H9 (cell line): Measurements from ENCODE around the gene ENKUR. TPM values are rescaled to one million over a fixed set of nuclear protein-coding genes. Genes with fewer than 3 reads are reported as not detected.

Experiments used
- DNase-seq: peaks from one replicate; pipeline ENCODE4 v3.0.0-alpha.2; 2017
- H2AFZ ChIP-seq: one replicate; pipeline ENCODE4 v1.6.1; 2013; ENCODE audit warnings: mild to moderate bottlenecking, low read length, control low read depth, moderate library complexity
- H2AK5ac ChIP-seq: 2 replicates; pipeline ENCODE4 v1.6.1; 2013; ENCODE audit warnings: low read length, control low read depth, mixed read lengths; ENCODE audit not compliant: insufficient read length
- H2BK120ac ChIP-seq: one replicate; pipeline ENCODE4 v1.6.1; 2013; ENCODE audit warnings: low read depth, mild to moderate bottlenecking, low read length, control low read depth, inconsistent platforms; ENCODE audit not compliant: poor library complexity, severe bottlenecking
- H2BK12ac ChIP-seq: 2 replicates; pipeline ENCODE4 v1.6.1; 2013; ENCODE audit warnings: low read length, control low read depth, mixed read lengths, low read depth; ENCODE audit not compliant: insufficient read length
- H2BK15ac ChIP-seq: 2 replicates; pipeline ENCODE4 v1.6.1; 2013; ENCODE audit warnings: low read depth, low read length, control low read depth
- H2BK20ac ChIP-seq: one replicate; pipeline ENCODE4 v1.6.1; 2013; ENCODE audit warnings: low read depth, mild to moderate bottlenecking, low read length, control low read depth, inconsistent platforms; ENCODE audit not compliant: poor library complexity, severe bottlenecking
- H2BK5ac ChIP-seq: 2 replicates; pipeline ENCODE4 v1.6.1; 2013; ENCODE audit warnings: low read length, control low read depth, mixed read lengths; ENCODE audit not compliant: insufficient read length
- H3K14ac ChIP-seq: 2 replicates; pipeline ENCODE4 v1.6.1; 2013; ENCODE audit warnings: low read length, control low read depth; ENCODE audit not compliant: insufficient read depth
- H3K18ac ChIP-seq: 2 replicates; pipeline ENCODE4 v1.6.1; 2013; ENCODE audit warnings: low read depth, mild to moderate bottlenecking, mixed read lengths, low read length, control low read depth; ENCODE audit not compliant: insufficient read length
- H3K23ac ChIP-seq: 2 replicates; pipeline ENCODE4 v1.6.1; 2013; ENCODE audit warnings: low read length, control low read depth, mixed read lengths, low read depth; ENCODE audit not compliant: insufficient read length
- H3K23me2 ChIP-seq: 2 replicates; pipeline ENCODE4 v1.6.1; 2013; ENCODE audit warnings: low read depth, mild to moderate bottlenecking, mixed read lengths, low read length, control low read depth; ENCODE audit not compliant: insufficient read length, poor library complexity, severe bottlenecking
- H3K27ac ChIP-seq: 2 replicates; pipeline ENCODE4 v1.5.1; 2013; ENCODE audit warnings: low read length, control low read depth, mixed read lengths, low read depth; ENCODE audit not compliant: insufficient read length
- H3K27me3 ChIP-seq: 2 replicates; pipeline ENCODE4 v1.6.1; 2013; ENCODE audit warnings: low read length, control low read depth, inconsistent platforms; ENCODE audit not compliant: insufficient read depth
- H3K4ac ChIP-seq: 2 replicates; pipeline ENCODE4 v1.6.1; 2013; ENCODE audit warnings: low read depth, mild to moderate bottlenecking, control low read depth, inconsistent platforms, low read length, moderate library complexity
- H3K4me1 ChIP-seq: 2 replicates; pipeline ENCODE4 v1.6.1; 2013; ENCODE audit warnings: low read length, control low read depth, inconsistent platforms; ENCODE audit not compliant: insufficient read depth
- H3K4me2 ChIP-seq: 2 replicates; pipeline ENCODE4 v1.6.1; 2013; ENCODE audit warnings: low read length, control low read depth, mixed read lengths; ENCODE audit not compliant: insufficient read length, insufficient read depth
- H3K56ac ChIP-seq: 2 replicates; pipeline ENCODE4 v1.6.1; 2013; ENCODE audit warnings: low read depth, mild to moderate bottlenecking, mixed read lengths, low read length, control low read depth; ENCODE audit not compliant: insufficient read length
- H3K79me1 ChIP-seq: 2 replicates; pipeline ENCODE4 v1.6.1; 2013; ENCODE audit warnings: low read depth, mild to moderate bottlenecking, moderate library complexity, low read length, control low read depth, inconsistent platforms; ENCODE audit not compliant: insufficient read depth, poor library complexity, severe bottlenecking
- H3K79me2 ChIP-seq: 2 replicates; pipeline ENCODE4 v1.6.1; 2013; ENCODE audit warnings: low read length, control low read depth, inconsistent platforms; ENCODE audit not compliant: insufficient read depth
- H3K9ac ChIP-seq: 2 replicates; pipeline ENCODE4 v1.6.1; 2013; ENCODE audit warnings: low read length, control low read depth, mixed read lengths; ENCODE audit not compliant: insufficient read length; ENCODE audit errors: extremely low read depth
- H3K9me3 ChIP-seq: one replicate; pipeline ENCODE4 v1.6.1; 2013; ENCODE audit warnings: low read depth, low read length, inconsistent platforms; ENCODE audit not compliant: control insufficient read depth
- H3T11ph ChIP-seq: one replicate; pipeline ENCODE4 v1.6.1; 2013; ENCODE audit warnings: mild to moderate bottlenecking, low read length, control low read depth, inconsistent platforms
- H4K20me1 ChIP-seq: one replicate; pipeline ENCODE4 v1.6.1; 2013; ENCODE audit not compliant: control insufficient read depth, insufficient read length, insufficient read depth
- H4K5ac ChIP-seq: 2 replicates; pipeline ENCODE4 v1.6.1; 2013; ENCODE audit warnings: low read depth, mild to moderate bottlenecking, mixed read lengths, low read length, control low read depth; ENCODE audit not compliant: insufficient read length
- H4K8ac ChIP-seq: replicated peaks from 2 replicates; pipeline ENCODE4 v1.6.1; 2013; ENCODE audit warnings: low read length, control low read depth, mixed read lengths, low read depth; ENCODE audit not compliant: insufficient read length
- H4K91ac ChIP-seq: 2 replicates; pipeline ENCODE4 v1.6.1; 2013; ENCODE audit warnings: low read depth, mild to moderate bottlenecking, moderate library complexity, mixed read lengths, low read length, control low read depth; ENCODE audit not compliant: insufficient read length
- H3K27ac Mint-ChIP-seq, 3 experiments: 2 replicates in 2 of 3; 3 replicates in 1 of 3; pipeline ENCODE4 v1.8.0; 2020 to 2021; ENCODE audit warnings: mixed read lengths in 3 of 3, mild to moderate bottlenecking in 1 of 3, moderate library complexity in 1 of 3
- H3K27me3 Mint-ChIP-seq: 2 replicates; pipeline ENCODE4 v1.8.0; 2021; ENCODE audit warnings: low read depth, mild to moderate bottlenecking, moderate library complexity, mixed read lengths
- H3K36me3 Mint-ChIP-seq, 3 experiments: 2 replicates in 2 of 3; 3 replicates in 1 of 3; pipeline ENCODE4 v1.8.0; 2020 to 2021; ENCODE audit warnings: low read depth in 3 of 3, mixed read lengths in 3 of 3; ENCODE audit not compliant: insufficient read depth in 1 of 3
- H3K4me1 Mint-ChIP-seq, 2 experiments: 2 replicates each; pipeline ENCODE4 v1.8.0; 2020; ENCODE audit warnings: mixed read lengths in 2 of 2
- H3K4me3 Mint-ChIP-seq, 2 experiments: 2 replicates in 1 of 2; 3 replicates in 1 of 2; pipeline ENCODE4 v1.8.0; 2020 to 2021; ENCODE audit warnings: mild to moderate bottlenecking in 2 of 2, mixed read lengths in 2 of 2, moderate library complexity in 1 of 2
- H3K9me3 Mint-ChIP-seq, 2 experiments: 2 replicates in 1 of 2; 3 replicates in 1 of 2; pipeline ENCODE4 v1.8.0; 2020; ENCODE audit warnings: mild to moderate bottlenecking in 2 of 2, mixed read lengths in 2 of 2, moderate library complexity in 1 of 2
- WGBS: extraction: QIAGEN DNeasy Blood & Tissue Kit; methylation state at CpG from one replicate; pipeline ENCODE4 v1.1.7; 2013; ENCODE audit warnings: missing lambda C conversion rate, low lambda C conversion rate, mixed read lengths; ENCODE audit not compliant: insufficient read length; ENCODE audit errors: extremely low coverage; 5-methylcytosine and 5-hydroxymethylcytosine counted together
- total RNA-seq: library from RNA; stranded (reverse); gene quantifications from 2 replicates; pipeline ENCODE4 v1.2.1, GENCODE V29; 2021
- TF ChIP-seq, protein P1 (sequence below): fragments of 200-600 bp; sonication (generic); conservative IDR thresholded peaks from 3 replicates; pipeline ENCODE4 v1.8.0; 2021; ENCODE audit warnings: antibody characterized with exemption, mild to moderate bottlenecking

ENKUR gene
- total RNA-seq, 1 experiment from 2014 or later, result not detected

DNA sequence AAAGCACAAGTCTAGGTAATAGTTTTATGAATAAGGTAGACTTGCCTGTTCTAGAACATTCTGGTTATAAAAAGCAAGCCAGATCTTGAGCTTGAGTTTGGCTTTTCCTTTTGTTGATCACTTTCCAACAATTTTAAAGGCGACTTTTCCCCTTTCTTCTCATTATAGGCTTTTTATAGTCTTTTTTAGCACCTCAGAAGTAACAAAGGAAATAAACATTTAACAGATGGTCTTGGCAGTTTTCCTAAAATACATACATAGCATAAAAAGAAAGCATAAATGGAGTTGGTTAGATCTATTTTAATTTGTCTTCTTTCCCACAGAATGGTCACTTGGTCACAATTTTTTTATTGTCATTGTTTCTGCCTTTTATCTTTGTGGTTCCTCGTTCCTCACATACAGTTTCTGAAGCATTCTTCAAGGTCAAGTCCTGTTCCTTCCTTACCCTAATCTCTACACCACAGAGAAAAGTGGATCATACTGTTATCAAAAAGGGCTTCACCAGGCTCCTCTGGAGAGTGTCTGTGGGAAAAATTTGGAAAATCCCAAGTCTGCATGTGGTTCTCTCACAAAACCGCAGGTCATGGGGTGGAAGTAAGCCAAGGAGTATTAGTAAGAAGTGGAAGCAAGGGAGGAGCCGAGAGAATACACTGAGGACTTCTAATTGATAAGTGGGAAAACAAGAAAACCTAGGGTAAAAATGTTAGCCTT is 31.8 kb upstream of the ENKUR start:
- H3K27ac Mint-ChIP-seq, result no peak overlapping the region
- DNase-seq, result no peak
- Histone ChIP-seq H2BK20ac (no peak overlapping the region), H3K79me2 (no peaks in the 10 kb centered on the region), H3K4me1 (no peaks in the 10 kb centered on the region), H3K23me2 (no peaks in the 10 kb centered on the region), H2AK5ac (no peak overlapping the region), H3K4ac (no peak overlapping the region), H3K79me1 (no peaks in the 10 kb centered on the region), H3K14ac (no peak overlapping the region), H2BK12ac (no peak overlapping the region), H2BK120ac (no peak overlapping the region), H2BK5ac (no peak overlapping the region), H4K20me1 (no peaks in the 10 kb centered on the region), H3T11ph (no peak overlapping the region), H3K27ac (no peak overlapping the region), H4K8ac (no peak overlapping the region), H3K27me3 (no peaks in the 10 kb centered on the region), H3K23ac (no peak overlapping the region), H2BK15ac (no peak overlapping the region), H3K56ac (no peak overlapping the region), H3K18ac (no peak overlapping the region), H4K91ac (no peak overlapping the region), H3K9ac (no peak overlapping the region), H3K9me3 (no peaks in the 10 kb centered on the region), H3K4me2 (no peak overlapping the region), H4K5ac (no peak overlapping the region), H2AFZ (no peak overlapping the region)
- no peaks in the 10 kb centered on the region for H3K4me1 Mint-ChIP-seq
- peaks cover 4% of the 10 kb centered on the region for H3K27me3 Mint-ChIP-seq
- no peak overlapping the region for H3K4me3 Mint-ChIP-seq
- WGBS, result no CpG with 5 or more reads among the region's 4 CpGs
- H3K36me3 Mint-ChIP-seq, result peaks cover 0 to 2% (median 0%) of the 10 kb centered on the region in 3 experiments; a peak in 1 of 7 replicates
- TF ChIP-seq, protein P1, sequence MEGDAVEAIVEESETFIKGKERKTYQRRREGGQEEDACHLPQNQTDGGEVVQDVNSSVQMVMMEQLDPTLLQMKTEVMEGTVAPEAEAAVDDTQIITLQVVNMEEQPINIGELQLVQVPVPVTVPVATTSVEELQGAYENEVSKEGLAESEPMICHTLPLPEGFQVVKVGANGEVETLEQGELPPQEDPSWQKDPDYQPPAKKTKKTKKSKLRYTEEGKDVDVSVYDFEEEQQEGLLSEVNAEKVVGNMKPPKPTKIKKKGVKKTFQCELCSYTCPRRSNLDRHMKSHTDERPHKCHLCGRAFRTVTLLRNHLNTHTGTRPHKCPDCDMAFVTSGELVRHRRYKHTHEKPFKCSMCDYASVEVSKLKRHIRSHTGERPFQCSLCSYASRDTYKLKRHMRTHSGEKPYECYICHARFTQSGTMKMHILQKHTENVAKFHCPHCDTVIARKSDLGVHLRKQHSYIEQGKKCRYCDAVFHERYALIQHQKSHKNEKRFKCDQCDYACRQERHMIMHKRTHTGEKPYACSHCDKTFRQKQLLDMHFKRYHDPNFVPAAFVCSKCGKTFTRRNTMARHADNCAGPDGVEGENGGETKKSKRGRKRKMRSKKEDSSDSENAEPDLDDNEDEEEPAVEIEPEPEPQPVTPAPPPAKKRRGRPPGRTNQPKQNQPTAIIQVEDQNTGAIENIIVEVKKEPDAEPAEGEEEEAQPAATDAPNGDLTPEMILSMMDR, result no peak
- peaks cover 0 to 2% of the 10 kb centered on the region in 2 experiments; a peak in 2 of 5 replicates for H3K9me3 Mint-ChIP-seq
